ENCODE data around the gene ACSF3. TPM values are rescaled to one million over a fixed set of nuclear protein-coding genes. Genes with fewer than 3 reads are reported as not detected.
A peak's percentile ranks its signal among the peaks of the same experiment; 100 is the strongest.
"Not testable (repeated sequence)": the region's sequence is repeated elsewhere in the genome, so short reads cannot be mapped to it uniquely, and the experiment has no call there.

Gene ACSF3
- total RNA-seq, 1 donor from 2014 or later: 25.8 TPM

DNA sequence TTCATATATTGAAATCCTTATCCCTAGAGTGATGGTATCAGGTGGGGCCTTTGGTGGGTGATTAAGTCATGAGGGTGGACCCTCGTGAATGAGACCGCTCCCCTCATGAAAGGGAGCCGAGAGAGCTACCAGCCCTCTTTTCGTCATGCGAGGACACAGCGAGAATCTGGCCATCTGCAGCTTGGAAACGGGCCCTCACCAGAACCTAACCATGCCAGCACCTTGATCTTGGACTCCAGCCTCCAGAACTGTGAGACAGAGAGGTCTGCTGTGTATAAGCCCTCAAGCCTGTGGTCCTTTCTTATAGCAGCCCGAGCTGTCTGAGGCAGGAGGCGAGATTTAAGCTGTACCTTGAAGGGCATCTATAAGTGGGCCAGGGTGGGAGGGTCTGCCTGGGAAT is 23.7 kb upstream of the ACSF3 start:
- no peak for DNase-seq (ENCODE audit: low read depth)
- TF ChIP-seq, protein P1, sequence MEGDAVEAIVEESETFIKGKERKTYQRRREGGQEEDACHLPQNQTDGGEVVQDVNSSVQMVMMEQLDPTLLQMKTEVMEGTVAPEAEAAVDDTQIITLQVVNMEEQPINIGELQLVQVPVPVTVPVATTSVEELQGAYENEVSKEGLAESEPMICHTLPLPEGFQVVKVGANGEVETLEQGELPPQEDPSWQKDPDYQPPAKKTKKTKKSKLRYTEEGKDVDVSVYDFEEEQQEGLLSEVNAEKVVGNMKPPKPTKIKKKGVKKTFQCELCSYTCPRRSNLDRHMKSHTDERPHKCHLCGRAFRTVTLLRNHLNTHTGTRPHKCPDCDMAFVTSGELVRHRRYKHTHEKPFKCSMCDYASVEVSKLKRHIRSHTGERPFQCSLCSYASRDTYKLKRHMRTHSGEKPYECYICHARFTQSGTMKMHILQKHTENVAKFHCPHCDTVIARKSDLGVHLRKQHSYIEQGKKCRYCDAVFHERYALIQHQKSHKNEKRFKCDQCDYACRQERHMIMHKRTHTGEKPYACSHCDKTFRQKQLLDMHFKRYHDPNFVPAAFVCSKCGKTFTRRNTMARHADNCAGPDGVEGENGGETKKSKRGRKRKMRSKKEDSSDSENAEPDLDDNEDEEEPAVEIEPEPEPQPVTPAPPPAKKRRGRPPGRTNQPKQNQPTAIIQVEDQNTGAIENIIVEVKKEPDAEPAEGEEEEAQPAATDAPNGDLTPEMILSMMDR (IDR thresholded peaks at IDR 0.05; ENCODE audit: insufficient read depth, low read length, severe bottlenecking): no peak
- Histone ChIP-seq H3K4me3 (ENCODE audit: low read depth, low read length) (no peak overlapping the region), H3K36me3 (ENCODE audit: control insufficient read depth, insufficient read depth, low read length) (no peaks in the 10 kb centered on the region), H3K27me3 (ENCODE audit: control insufficient read depth, insufficient read depth, low read length) (peaks cover 2% of the 10 kb centered on the region)
- FAIRE-seq: no peak

DNA sequence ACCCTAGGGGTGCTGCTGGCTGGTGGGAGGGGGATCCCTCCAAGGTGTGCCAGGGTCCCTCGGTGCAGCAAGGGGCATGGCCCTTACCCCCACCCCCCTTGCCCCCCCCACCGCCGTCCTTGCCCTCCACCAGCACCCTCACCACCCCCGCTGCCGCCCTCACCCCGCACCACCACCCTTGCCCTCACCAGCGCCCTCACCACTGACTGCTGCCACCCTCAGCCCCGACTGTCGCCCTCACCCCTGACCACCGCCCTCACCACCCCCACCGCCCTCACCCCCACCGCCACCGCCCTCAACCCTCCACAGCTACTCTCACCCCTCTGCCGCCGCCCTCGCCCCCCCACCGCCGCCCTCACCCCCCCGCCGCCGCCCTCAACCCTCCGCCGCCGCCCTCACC is 23.1 kb upstream of the ACSF3 start:
- FAIRE-seq (no peak), DNase-seq (ENCODE audit: low read depth) (no peak)
- H3K27me3 ChIP-seq (ENCODE audit: control insufficient read depth, insufficient read depth, low read length): peaks cover 2% of the 10 kb centered on the region
- no peaks in the 10 kb centered on the region for H3K36me3 ChIP-seq (ENCODE audit: control insufficient read depth, insufficient read depth, low read length)
- TF ChIP-seq, protein P1 (IDR thresholded peaks at IDR 0.05; ENCODE audit: insufficient read depth, low read length, severe bottlenecking): no peak
- H3K4me3 ChIP-seq (ENCODE audit: low read depth, low read length): no peak overlapping the region

DNA sequence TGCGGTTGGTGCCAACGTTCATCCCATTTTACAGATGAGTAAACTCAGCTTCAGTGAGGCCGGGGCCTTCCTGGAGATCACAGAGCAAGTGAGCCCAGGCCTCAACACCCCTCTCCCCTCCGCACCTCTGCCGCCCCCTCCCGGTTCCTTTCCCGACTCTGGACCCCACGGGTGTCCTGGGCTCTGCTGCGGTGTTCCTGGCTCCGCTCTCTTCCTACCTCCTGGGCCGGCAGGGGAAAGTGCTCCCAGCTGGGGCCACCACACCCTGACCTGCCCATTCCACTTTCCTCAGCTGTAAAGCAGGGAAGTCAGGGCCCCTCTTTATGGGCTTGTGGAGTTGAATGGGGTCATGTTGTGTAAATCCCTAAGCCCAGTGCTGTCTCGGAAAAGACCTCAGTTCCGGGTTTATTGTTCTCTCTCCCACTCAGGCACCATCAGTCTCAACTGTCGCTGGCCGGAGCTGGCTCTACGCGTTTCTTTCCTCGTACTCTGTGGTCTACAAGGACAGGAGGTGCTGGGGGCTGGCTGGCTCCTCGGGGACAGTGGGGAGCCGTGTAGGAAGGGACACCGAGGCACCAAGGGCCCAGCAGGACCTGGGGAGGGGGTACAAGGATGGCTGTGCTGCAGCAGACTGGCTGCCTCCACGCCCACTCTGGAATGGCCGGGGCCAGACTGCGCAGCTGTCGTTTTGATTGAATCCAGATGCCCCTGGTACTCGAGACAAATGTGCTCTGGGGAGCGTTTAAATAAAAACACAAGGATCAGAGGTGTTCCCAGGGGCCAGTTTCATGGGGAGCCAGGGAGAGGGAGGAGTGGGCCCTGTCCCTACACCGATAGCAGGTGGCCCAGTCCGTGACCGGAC is 21.7 kb upstream of the ACSF3 start:
- Histone ChIP-seq H3K36me3 (ENCODE audit: control insufficient read depth, insufficient read depth, low read length) (no peaks in the 10 kb centered on the region), H3K27me3 (ENCODE audit: control insufficient read depth, insufficient read depth, low read length) (peaks cover under 1% of the 10 kb centered on the region), H3K4me3 (ENCODE audit: low read depth, low read length) (no peak overlapping the region)
- DNase-seq (ENCODE audit: low read depth) (no peak), FAIRE-seq (no peak)
- TF ChIP-seq, protein P1 (IDR thresholded peaks at IDR 0.05; ENCODE audit: insufficient read depth, low read length, severe bottlenecking): no peak

DNA sequence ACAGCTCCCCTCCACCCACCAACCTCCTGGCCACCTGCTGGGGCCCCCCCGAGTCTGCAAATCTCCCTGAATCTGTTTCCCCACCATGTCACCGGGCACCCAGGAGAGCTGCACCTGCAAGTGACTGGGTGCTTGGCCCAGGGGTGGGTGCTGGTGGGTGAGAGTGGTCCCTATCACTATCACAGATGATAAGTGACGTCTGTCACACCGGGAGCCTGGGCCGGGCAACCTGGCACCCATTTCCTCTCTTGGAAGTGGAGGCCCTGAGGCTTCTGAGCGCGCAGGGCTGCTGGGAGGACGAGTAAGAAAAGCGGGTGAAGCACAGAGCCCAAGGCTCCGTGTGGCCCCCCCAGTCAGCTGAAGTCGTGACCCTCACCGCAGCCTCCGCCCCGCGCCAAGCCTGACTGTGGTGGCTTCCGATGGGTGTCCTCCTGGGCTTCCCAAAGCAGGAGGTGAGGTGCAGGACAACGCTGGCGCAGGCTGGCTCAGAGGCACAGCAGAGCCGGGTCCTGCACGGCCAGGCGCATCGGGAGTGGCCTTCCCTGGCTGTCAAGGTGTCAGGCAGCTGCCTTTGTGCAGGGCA is 21.0 kb upstream of the ACSF3 start:
- DNase-seq (ENCODE audit: low read depth): no peak
- Histone ChIP-seq H3K27me3 (ENCODE audit: control insufficient read depth, insufficient read depth, low read length) (no peaks in the 10 kb centered on the region), H3K36me3 (ENCODE audit: control insufficient read depth, insufficient read depth, low read length) (no peaks in the 10 kb centered on the region), H3K4me3 (ENCODE audit: low read depth, low read length) (no peak overlapping the region)
- no peak for FAIRE-seq
- TF ChIP-seq, protein P1 (IDR thresholded peaks at IDR 0.05; ENCODE audit: insufficient read depth, low read length, severe bottlenecking): no peak

DNA sequence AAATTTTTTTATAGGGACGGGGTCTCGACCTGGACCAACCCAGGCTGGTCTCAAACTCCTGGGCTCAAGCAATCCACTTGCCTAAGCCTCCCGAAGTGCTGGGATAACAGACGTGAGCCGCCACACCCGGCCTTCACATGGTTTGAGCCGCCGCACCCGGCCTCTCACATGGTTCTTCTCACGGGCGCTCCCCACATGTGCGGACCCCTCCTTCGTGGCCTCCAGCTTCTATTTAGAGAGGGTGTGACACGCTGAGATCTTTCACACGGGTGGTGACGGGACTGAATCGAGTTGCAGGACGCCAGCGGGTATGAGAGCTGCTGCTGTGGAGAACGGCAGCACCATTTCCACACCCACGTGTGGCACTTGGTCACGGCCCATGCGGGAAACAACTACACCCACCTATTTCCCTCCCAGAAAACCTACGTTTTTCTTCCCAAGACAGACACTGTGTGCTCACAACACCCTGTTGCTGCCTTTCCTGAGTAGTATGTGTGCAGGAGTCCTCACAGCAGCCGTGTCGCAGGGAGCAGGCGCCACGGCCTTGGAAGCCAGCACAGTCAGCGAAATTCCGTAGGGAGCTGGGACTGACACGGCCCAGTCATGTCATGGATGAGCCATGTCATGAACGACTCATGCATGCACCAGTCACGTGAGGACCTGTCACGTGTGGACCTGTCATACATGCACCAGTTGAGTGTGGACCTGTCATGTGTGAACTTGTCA is 20.1 kb upstream of the ACSF3 start:
- H3K36me3 ChIP-seq (ENCODE audit: control insufficient read depth, insufficient read depth, low read length): no peaks in the 10 kb centered on the region
- no peak for DNase-seq (ENCODE audit: low read depth)
- TF ChIP-seq, protein P1 (IDR thresholded peaks at IDR 0.05; ENCODE audit: insufficient read depth, low read length, severe bottlenecking): no peak
- no peaks in the 10 kb centered on the region for H3K27me3 ChIP-seq (ENCODE audit: control insufficient read depth, insufficient read depth, low read length)
- no peak overlapping the region for H3K4me3 ChIP-seq (ENCODE audit: low read depth, low read length)
- FAIRE-seq: no peak

DNA sequence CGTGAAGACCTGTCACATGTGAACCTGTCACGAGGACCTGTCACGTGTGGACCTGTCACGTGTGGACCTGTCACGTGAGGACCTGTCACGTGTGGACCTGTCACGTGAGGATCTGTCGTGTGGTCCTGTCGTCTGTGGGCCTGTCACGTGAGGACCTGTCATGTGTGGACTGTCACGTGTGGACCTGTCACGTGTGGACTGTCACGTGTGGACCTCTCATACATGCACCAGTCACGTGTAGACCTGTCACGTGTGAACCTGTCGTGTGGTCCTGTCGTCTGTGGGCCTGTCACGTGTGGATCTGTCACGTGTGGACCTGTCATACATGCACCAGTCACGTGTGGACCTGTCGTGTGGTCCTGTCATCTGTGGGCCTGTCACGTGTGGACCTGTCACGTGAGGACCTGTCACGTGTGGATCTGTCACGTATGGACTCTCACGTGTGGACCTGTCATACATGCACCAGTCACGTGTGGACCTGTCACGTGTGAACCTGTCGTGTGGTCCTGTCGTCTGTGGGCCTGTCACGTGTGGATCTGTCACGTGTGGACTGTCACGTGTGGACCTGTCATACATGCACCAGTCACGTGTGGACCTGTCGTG is 19.5 kb upstream of the ACSF3 start:
- FAIRE-seq: peak; percentile 96

More for the DNA sequence above, 19.5 kb upstream of the ACSF3 start:
- not testable (repeated sequence) for H3K4me3 ChIP-seq (ENCODE audit: low read depth, low read length); H3K36me3 ChIP-seq (ENCODE audit: control insufficient read depth, insufficient read depth, low read length); H3K27me3 ChIP-seq (ENCODE audit: control insufficient read depth, insufficient read depth, low read length); DNase-seq (ENCODE audit: low read depth)
